ENCODE data around the gene LAMA2.

Gene LAMA2

GRCh38 chr6:129105793-129106192, 222.9 kb downstream of the LAMA2 start:
- POLR2A ChIA-PET = interaction anchor here (0.5 kb wide), 1 partner anchor 329 kb away, joined by 3 read pairs; no protein-coding TSS in a partner anchor

GRCh38 chr6:129108337-129108736, 225.4 kb downstream of the LAMA2 start:
- 0% methylated on average over 1 of the region's 1 CpG for WGBS (ENCODE audit: insufficient coverage)
- ChIA-PET CTCF (no interaction called here), POLR2A (no interaction called here)
- Histone ChIP-seq H3K27ac (ENCODE audit: insufficient read depth in 1 of 2, low read depth in 1 of 2, low read length in 2 of 2, poor library complexity in 1 of 2, severe bottlenecking in 2 of 2) (no peak overlapping the region), H3K27me3 (replicated peaks in 2 of 5; ENCODE audit: control insufficient read depth in 4 of 5, insufficient read depth in 5 of 5, low read length in 4 of 5) (no peaks in the 10 kb centered on the region), H3K4me1 (ENCODE audit: control extremely low read depth in 1 of 4, control insufficient read depth in 4 of 4, insufficient read depth in 4 of 4, low read length in 3 of 4) (no peaks in the 10 kb centered on the region), H3K36me3 (ENCODE audit: control insufficient read depth in 4 of 4, insufficient read depth in 4 of 4, low read length in 3 of 4) (no peaks in the 10 kb centered on the region), H3K9me3 (ENCODE audit: control extremely low read depth in 1 of 5, control insufficient read depth in 4 of 5, insufficient read depth in 2 of 5, low read depth in 1 of 5, low read length in 4 of 5) (no peaks in the 10 kb centered on the region), H3K4me3 (ENCODE audit: control insufficient read depth in 1 of 7, extremely low read depth in 1 of 7, insufficient read depth in 4 of 7, low read depth in 2 of 7, low read length in 6 of 7) (no peak overlapping the region)
- DNase-seq = no peak

More at GRCh38 chr6:129105793-129106192, 222.9 kb downstream of the LAMA2 start:
- no peak overlapping the region for H3K27ac ChIP-seq (ENCODE audit: insufficient read depth in 1 of 2, low read depth in 1 of 2, low read length in 2 of 2, poor library complexity in 1 of 2, severe bottlenecking in 2 of 2)
- H3K4me1 ChIP-seq (ENCODE audit: control extremely low read depth in 1 of 4, control insufficient read depth in 4 of 4, insufficient read depth in 4 of 4, low read length in 3 of 4) = no peaks in the 10 kb centered on the region
- H3K36me3 ChIP-seq (ENCODE audit: control insufficient read depth in 4 of 4, insufficient read depth in 4 of 4, low read length in 3 of 4) = no peaks in the 10 kb centered on the region
- no CpG with 5 or more reads among the region's 2 CpGs for WGBS (ENCODE audit: insufficient coverage)
- CTCF ChIA-PET = no interaction called here
- DNase-seq = no peak
- H3K4me3 ChIP-seq (ENCODE audit: control insufficient read depth in 1 of 7, extremely low read depth in 1 of 7, insufficient read depth in 4 of 7, low read depth in 2 of 7, low read length in 6 of 7) = no peak overlapping the region
- no peaks in the 10 kb centered on the region for H3K9me3 ChIP-seq (ENCODE audit: control extremely low read depth in 1 of 5, control insufficient read depth in 4 of 5, insufficient read depth in 2 of 5, low read depth in 1 of 5, low read length in 4 of 5)
- H3K27me3 ChIP-seq (replicated peaks in 2 of 5; ENCODE audit: control insufficient read depth in 4 of 5, insufficient read depth in 5 of 5, low read length in 4 of 5) = no peaks in the 10 kb centered on the region

DNA sequence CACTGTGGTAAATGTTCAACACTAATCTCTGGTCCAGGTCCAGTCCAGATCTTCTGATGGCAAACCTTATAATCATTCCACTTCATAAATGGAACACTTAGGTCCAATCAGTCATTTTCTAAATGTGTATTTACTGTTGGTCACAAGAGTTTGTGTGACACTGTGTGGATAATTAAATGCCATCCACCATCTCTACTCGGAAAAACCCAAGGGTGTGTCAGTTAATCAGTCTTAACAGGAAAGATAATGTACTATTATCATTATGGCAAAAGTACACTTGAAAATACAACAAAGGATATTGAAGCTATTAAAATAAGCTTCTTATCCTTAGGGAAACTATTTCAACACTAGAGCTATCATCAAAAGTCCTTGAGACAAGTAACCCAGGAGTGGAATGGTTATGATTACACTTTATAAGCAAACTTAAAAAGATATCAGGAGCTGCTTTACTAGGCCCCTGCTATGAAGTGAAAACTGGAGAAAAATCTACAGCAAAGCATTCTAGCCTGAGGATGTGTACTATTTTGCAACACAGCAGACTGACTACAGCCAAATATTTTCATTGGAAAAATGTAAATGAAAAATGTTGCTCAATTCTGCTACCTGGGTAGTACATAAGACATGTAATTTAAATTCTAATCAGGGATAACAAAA, 227.9 kb downstream of the LAMA2 start:
- no peak overlapping the region for H3K4me3 ChIP-seq (ENCODE audit: control insufficient read depth in 1 of 7, extremely low read depth in 1 of 7, insufficient read depth in 4 of 7, low read depth in 2 of 7, low read length in 6 of 7)
- ChIA-PET CTCF (no interaction called here), POLR2A (no interaction called here)
- DNase-seq = no peak
- no peaks in the 10 kb centered on the region for H3K9me3 ChIP-seq (ENCODE audit: control extremely low read depth in 1 of 5, control insufficient read depth in 4 of 5, insufficient read depth in 2 of 5, low read depth in 1 of 5, low read length in 4 of 5)
- no peak overlapping the region for H3K27ac ChIP-seq (ENCODE audit: insufficient read depth in 1 of 2, low read depth in 1 of 2, low read length in 2 of 2, poor library complexity in 1 of 2, severe bottlenecking in 2 of 2)
- H3K4me1 ChIP-seq (ENCODE audit: control extremely low read depth in 1 of 4, control insufficient read depth in 4 of 4, insufficient read depth in 4 of 4, low read length in 3 of 4) = no peaks in the 10 kb centered on the region
- no CpG with 5 or more reads among the region's 1 CpG for WGBS (ENCODE audit: insufficient coverage)
- H3K27me3 ChIP-seq (replicated peaks in 2 of 5; ENCODE audit: control insufficient read depth in 4 of 5, insufficient read depth in 5 of 5, low read length in 4 of 5) = no peaks in the 10 kb centered on the region
- no peaks in the 10 kb centered on the region for H3K36me3 ChIP-seq (ENCODE audit: control insufficient read depth in 4 of 4, insufficient read depth in 4 of 4, low read length in 3 of 4)

DNA sequence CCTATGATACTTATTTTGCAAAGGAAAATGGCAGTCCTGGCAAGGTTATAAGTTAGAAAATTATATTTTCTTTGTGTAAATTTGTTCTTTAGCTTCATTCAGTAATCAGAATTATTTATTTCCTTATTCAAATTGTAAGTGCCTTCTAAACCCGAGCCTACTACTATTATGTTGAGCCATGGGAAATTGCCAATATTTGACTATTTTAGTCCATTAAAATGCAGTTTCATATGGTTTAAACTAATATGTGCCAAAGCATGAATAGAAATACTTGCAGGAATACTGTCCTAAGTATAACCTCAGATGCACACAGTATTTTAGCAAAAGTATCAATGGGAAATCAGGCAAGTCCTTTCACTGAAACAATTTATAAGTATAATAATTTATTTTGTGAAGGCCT, 228.4 kb downstream of the LAMA2 start:
- no peaks in the 10 kb centered on the region for H3K4me1 ChIP-seq (ENCODE audit: control extremely low read depth in 1 of 4, control insufficient read depth in 4 of 4, insufficient read depth in 4 of 4, low read length in 3 of 4)
- H3K27me3 ChIP-seq (replicated peaks in 2 of 5; ENCODE audit: control insufficient read depth in 4 of 5, insufficient read depth in 5 of 5, low read length in 4 of 5) = no peaks in the 10 kb centered on the region
- H3K36me3 ChIP-seq (ENCODE audit: control insufficient read depth in 4 of 4, insufficient read depth in 4 of 4, low read length in 3 of 4) = no peaks in the 10 kb centered on the region
- no peak overlapping the region for H3K27ac ChIP-seq (ENCODE audit: insufficient read depth in 1 of 2, low read depth in 1 of 2, low read length in 2 of 2, poor library complexity in 1 of 2, severe bottlenecking in 2 of 2)
- H3K9me3 ChIP-seq (ENCODE audit: control extremely low read depth in 1 of 5, control insufficient read depth in 4 of 5, insufficient read depth in 2 of 5, low read depth in 1 of 5, low read length in 4 of 5) = no peaks in the 10 kb centered on the region
- WGBS (ENCODE audit: insufficient coverage) = no CpG with 5 or more reads among the region's 1 CpG
- no peak for DNase-seq
- POLR2A ChIA-PET = no interaction called here
- CTCF ChIA-PET = no interaction called here
- no peak overlapping the region for H3K4me3 ChIP-seq (ENCODE audit: control insufficient read depth in 1 of 7, extremely low read depth in 1 of 7, insufficient read depth in 4 of 7, low read depth in 2 of 7, low read length in 6 of 7)

DNA sequence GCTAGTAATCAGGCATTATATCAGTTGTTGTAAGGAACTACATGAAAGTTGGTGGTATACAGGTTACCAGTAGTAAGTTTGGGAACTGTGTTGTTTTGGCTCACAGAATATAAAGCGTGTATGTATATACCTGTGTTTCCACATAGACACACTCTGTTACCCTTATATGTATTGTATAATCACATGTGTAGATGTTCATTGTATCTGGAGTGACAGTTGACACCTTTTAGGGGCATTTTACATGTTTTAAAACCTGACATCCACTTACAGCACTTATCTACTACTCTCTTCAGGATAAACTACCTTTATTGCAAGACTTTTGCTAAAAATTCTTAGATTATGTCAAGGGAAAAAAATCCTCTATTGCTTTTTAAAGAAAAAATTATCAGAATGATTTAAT, 228.9 kb downstream of the LAMA2 start:
- ChIA-PET CTCF (no interaction called here), POLR2A (no interaction called here)
- Histone ChIP-seq H3K4me3 (ENCODE audit: control insufficient read depth in 1 of 7, extremely low read depth in 1 of 7, insufficient read depth in 4 of 7, low read depth in 2 of 7, low read length in 6 of 7) (no peak overlapping the region), H3K27me3 (replicated peaks in 2 of 5; ENCODE audit: control insufficient read depth in 4 of 5, insufficient read depth in 5 of 5, low read length in 4 of 5) (no peaks in the 10 kb centered on the region), H3K27ac (ENCODE audit: insufficient read depth in 1 of 2, low read depth in 1 of 2, low read length in 2 of 2, poor library complexity in 1 of 2, severe bottlenecking in 2 of 2) (no peak overlapping the region), H3K4me1 (ENCODE audit: control extremely low read depth in 1 of 4, control insufficient read depth in 4 of 4, insufficient read depth in 4 of 4, low read length in 3 of 4) (no peaks in the 10 kb centered on the region), H3K9me3 (ENCODE audit: control extremely low read depth in 1 of 5, control insufficient read depth in 4 of 5, insufficient read depth in 2 of 5, low read depth in 1 of 5, low read length in 4 of 5) (no peaks in the 10 kb centered on the region), H3K36me3 (ENCODE audit: control insufficient read depth in 4 of 4, insufficient read depth in 4 of 4, low read length in 3 of 4) (no peaks in the 10 kb centered on the region)
- DNase-seq = no peak
- no CpG with 5 or more reads among the region's 1 CpG for WGBS (ENCODE audit: insufficient coverage)

DNA sequence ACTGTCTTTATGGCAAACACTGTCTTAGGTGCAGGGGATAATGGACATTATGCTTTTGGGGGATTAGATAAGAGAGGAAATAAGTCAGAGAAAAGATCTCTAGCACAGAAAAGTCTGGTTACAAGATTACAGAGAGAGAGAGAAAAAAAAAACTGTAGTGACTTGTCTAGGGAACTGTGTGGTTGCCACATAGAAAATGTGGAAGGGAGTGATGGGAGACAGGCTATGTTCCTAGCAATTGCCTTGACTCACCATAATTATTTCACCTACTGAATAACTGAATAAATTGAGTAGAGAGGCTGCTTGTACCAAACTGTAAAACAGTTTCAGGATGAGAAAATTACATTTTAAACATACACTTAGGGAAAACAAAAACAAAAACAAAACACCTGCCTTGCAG, 229.7 kb downstream of the LAMA2 start:
- CTCF ChIA-PET = no interaction called here
- no peak for DNase-seq
- H3K4me1 ChIP-seq (ENCODE audit: control extremely low read depth in 1 of 4, control insufficient read depth in 4 of 4, insufficient read depth in 4 of 4, low read length in 3 of 4) = no peaks in the 10 kb centered on the region
- H3K9me3 ChIP-seq (ENCODE audit: control extremely low read depth in 1 of 5, control insufficient read depth in 4 of 5, insufficient read depth in 2 of 5, low read depth in 1 of 5, low read length in 4 of 5) = no peaks in the 10 kb centered on the region
- H3K36me3 ChIP-seq (ENCODE audit: control insufficient read depth in 4 of 4, insufficient read depth in 4 of 4, low read length in 3 of 4) = no peaks in the 10 kb centered on the region
- no peaks in the 10 kb centered on the region for H3K27me3 ChIP-seq (replicated peaks in 2 of 5; ENCODE audit: control insufficient read depth in 4 of 5, insufficient read depth in 5 of 5, low read length in 4 of 5)
- POLR2A ChIA-PET = no interaction called here
- H3K4me3 ChIP-seq (ENCODE audit: control insufficient read depth in 1 of 7, extremely low read depth in 1 of 7, insufficient read depth in 4 of 7, low read depth in 2 of 7, low read length in 6 of 7) = no peak overlapping the region
- no peak overlapping the region for H3K27ac ChIP-seq (ENCODE audit: insufficient read depth in 1 of 2, low read depth in 1 of 2, low read length in 2 of 2, poor library complexity in 1 of 2, severe bottlenecking in 2 of 2)

DNA sequence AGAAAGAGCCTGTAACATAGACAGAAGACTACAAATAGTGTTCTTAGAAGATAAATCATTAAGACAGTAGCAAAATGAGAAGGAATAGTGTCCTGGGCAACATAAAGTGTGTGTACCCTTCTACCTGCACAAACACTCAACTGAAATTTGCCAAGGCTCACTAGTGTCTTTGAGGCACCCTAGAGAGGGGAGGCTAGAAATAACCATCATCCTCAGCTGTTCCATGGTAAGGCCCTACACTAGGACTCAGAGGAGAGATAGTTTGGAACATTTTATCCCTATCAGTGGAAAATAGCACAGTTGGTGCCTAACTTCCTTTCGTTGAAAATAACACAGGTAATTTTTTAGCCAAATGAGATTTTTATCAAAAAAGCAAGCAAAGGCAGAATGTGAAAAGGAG, 230.7 kb downstream of the LAMA2 start:
- CTCF ChIA-PET = no interaction called here

More for the DNA sequence above, 230.7 kb downstream of the LAMA2 start:
- no peak for DNase-seq
- Histone ChIP-seq H3K27me3 (replicated peaks in 2 of 5; ENCODE audit: control insufficient read depth in 4 of 5, insufficient read depth in 5 of 5, low read length in 4 of 5) (no peaks in the 10 kb centered on the region), H3K27ac (ENCODE audit: insufficient read depth in 1 of 2, low read depth in 1 of 2, low read length in 2 of 2, poor library complexity in 1 of 2, severe bottlenecking in 2 of 2) (no peak overlapping the region), H3K9me3 (ENCODE audit: control extremely low read depth in 1 of 5, control insufficient read depth in 4 of 5, insufficient read depth in 2 of 5, low read depth in 1 of 5, low read length in 4 of 5) (no peaks in the 10 kb centered on the region), H3K4me1 (ENCODE audit: control extremely low read depth in 1 of 4, control insufficient read depth in 4 of 4, insufficient read depth in 4 of 4, low read length in 3 of 4) (no peaks in the 10 kb centered on the region), H3K36me3 (ENCODE audit: control insufficient read depth in 4 of 4, insufficient read depth in 4 of 4, low read length in 3 of 4) (no peaks in the 10 kb centered on the region), H3K4me3 (ENCODE audit: control insufficient read depth in 1 of 7, extremely low read depth in 1 of 7, insufficient read depth in 4 of 7, low read depth in 2 of 7, low read length in 6 of 7) (no peak overlapping the region)
- WGBS (ENCODE audit: insufficient coverage) = no CpG with 5 or more reads among the region's 1 CpG
- POLR2A ChIA-PET = no interaction called here

All from common myeloid progenitor, CD34-positive (primary cell).